H9 (cell line): ENCODE data around the gene RNF215. TPM values are rescaled to one million over a fixed set of nuclear protein-coding genes. Genes with fewer than 3 reads are reported as not detected.

ENCODE experiments used
- DNase-seq: peaks from one replicate; pipeline ENCODE4 v3.0.0-alpha.2; 2017
- H2AFZ ChIP-seq: one replicate; pipeline ENCODE4 v1.6.1; 2013; ENCODE audit warnings: mild to moderate bottlenecking, low read length, control low read depth, moderate library complexity
- H2AK5ac ChIP-seq: 2 replicates; pipeline ENCODE4 v1.6.1; 2013; ENCODE audit warnings: low read length, control low read depth, mixed read lengths; ENCODE audit not compliant: insufficient read length
- H2BK120ac ChIP-seq: one replicate; pipeline ENCODE4 v1.6.1; 2013; ENCODE audit warnings: low read depth, mild to moderate bottlenecking, low read length, control low read depth, inconsistent platforms; ENCODE audit not compliant: poor library complexity, severe bottlenecking
- H2BK12ac ChIP-seq: 2 replicates; pipeline ENCODE4 v1.6.1; 2013; ENCODE audit warnings: low read length, control low read depth, mixed read lengths, low read depth; ENCODE audit not compliant: insufficient read length
- H2BK15ac ChIP-seq: 2 replicates; pipeline ENCODE4 v1.6.1; 2013; ENCODE audit warnings: low read depth, low read length, control low read depth
- H2BK20ac ChIP-seq: one replicate; pipeline ENCODE4 v1.6.1; 2013; ENCODE audit warnings: low read depth, mild to moderate bottlenecking, low read length, control low read depth, inconsistent platforms; ENCODE audit not compliant: poor library complexity, severe bottlenecking
- H2BK5ac ChIP-seq: 2 replicates; pipeline ENCODE4 v1.6.1; 2013; ENCODE audit warnings: low read length, control low read depth, mixed read lengths; ENCODE audit not compliant: insufficient read length
- H3K14ac ChIP-seq: 2 replicates; pipeline ENCODE4 v1.6.1; 2013; ENCODE audit warnings: low read length, control low read depth; ENCODE audit not compliant: insufficient read depth
- H3K18ac ChIP-seq: 2 replicates; pipeline ENCODE4 v1.6.1; 2013; ENCODE audit warnings: low read depth, mild to moderate bottlenecking, mixed read lengths, low read length, control low read depth; ENCODE audit not compliant: insufficient read length
- H3K23ac ChIP-seq: 2 replicates; pipeline ENCODE4 v1.6.1; 2013; ENCODE audit warnings: low read length, control low read depth, mixed read lengths, low read depth; ENCODE audit not compliant: insufficient read length
- H3K23me2 ChIP-seq: 2 replicates; pipeline ENCODE4 v1.6.1; 2013; ENCODE audit warnings: low read depth, mild to moderate bottlenecking, mixed read lengths, low read length, control low read depth; ENCODE audit not compliant: insufficient read length, poor library complexity, severe bottlenecking
- H3K27ac ChIP-seq: 2 replicates; pipeline ENCODE4 v1.5.1; 2013; ENCODE audit warnings: low read length, control low read depth, mixed read lengths, low read depth; ENCODE audit not compliant: insufficient read length
- H3K27me3 ChIP-seq: 2 replicates; pipeline ENCODE4 v1.6.1; 2013; ENCODE audit warnings: low read length, control low read depth, inconsistent platforms; ENCODE audit not compliant: insufficient read depth
- H3K4ac ChIP-seq: 2 replicates; pipeline ENCODE4 v1.6.1; 2013; ENCODE audit warnings: low read depth, mild to moderate bottlenecking, control low read depth, inconsistent platforms, low read length, moderate library complexity
- H3K4me1 ChIP-seq: 2 replicates; pipeline ENCODE4 v1.6.1; 2013; ENCODE audit warnings: low read length, control low read depth, inconsistent platforms; ENCODE audit not compliant: insufficient read depth
- H3K4me2 ChIP-seq: 2 replicates; pipeline ENCODE4 v1.6.1; 2013; ENCODE audit warnings: low read length, control low read depth, mixed read lengths; ENCODE audit not compliant: insufficient read length, insufficient read depth
- H3K56ac ChIP-seq: 2 replicates; pipeline ENCODE4 v1.6.1; 2013; ENCODE audit warnings: low read depth, mild to moderate bottlenecking, mixed read lengths, low read length, control low read depth; ENCODE audit not compliant: insufficient read length
- H3K79me1 ChIP-seq: 2 replicates; pipeline ENCODE4 v1.6.1; 2013; ENCODE audit warnings: low read depth, mild to moderate bottlenecking, moderate library complexity, low read length, control low read depth, inconsistent platforms; ENCODE audit not compliant: insufficient read depth, poor library complexity, severe bottlenecking
- H3K79me2 ChIP-seq: 2 replicates; pipeline ENCODE4 v1.6.1; 2013; ENCODE audit warnings: low read length, control low read depth, inconsistent platforms; ENCODE audit not compliant: insufficient read depth
- H3K9ac ChIP-seq: 2 replicates; pipeline ENCODE4 v1.6.1; 2013; ENCODE audit warnings: low read length, control low read depth, mixed read lengths; ENCODE audit not compliant: insufficient read length; ENCODE audit errors: extremely low read depth
- H3K9me3 ChIP-seq: one replicate; pipeline ENCODE4 v1.6.1; 2013; ENCODE audit warnings: low read depth, low read length, inconsistent platforms; ENCODE audit not compliant: control insufficient read depth
- H3T11ph ChIP-seq: one replicate; pipeline ENCODE4 v1.6.1; 2013; ENCODE audit warnings: mild to moderate bottlenecking, low read length, control low read depth, inconsistent platforms
- H4K20me1 ChIP-seq: one replicate; pipeline ENCODE4 v1.6.1; 2013; ENCODE audit not compliant: control insufficient read depth, insufficient read length, insufficient read depth
- H4K5ac ChIP-seq: 2 replicates; pipeline ENCODE4 v1.6.1; 2013; ENCODE audit warnings: low read depth, mild to moderate bottlenecking, mixed read lengths, low read length, control low read depth; ENCODE audit not compliant: insufficient read length
- H4K8ac ChIP-seq: replicated peaks from 2 replicates; pipeline ENCODE4 v1.6.1; 2013; ENCODE audit warnings: low read length, control low read depth, mixed read lengths, low read depth; ENCODE audit not compliant: insufficient read length
- H4K91ac ChIP-seq: 2 replicates; pipeline ENCODE4 v1.6.1; 2013; ENCODE audit warnings: low read depth, mild to moderate bottlenecking, moderate library complexity, mixed read lengths, low read length, control low read depth; ENCODE audit not compliant: insufficient read length
- H3K27ac Mint-ChIP-seq, 3 experiments: 2 replicates in 2 of 3; 3 replicates in 1 of 3; pipeline ENCODE4 v1.8.0; 2020 to 2021; ENCODE audit warnings: mixed read lengths in 3 of 3, mild to moderate bottlenecking in 1 of 3, moderate library complexity in 1 of 3
- H3K27me3 Mint-ChIP-seq: 2 replicates; pipeline ENCODE4 v1.8.0; 2021; ENCODE audit warnings: low read depth, mild to moderate bottlenecking, moderate library complexity, mixed read lengths
- H3K36me3 Mint-ChIP-seq, 3 experiments: 2 replicates in 2 of 3; 3 replicates in 1 of 3; pipeline ENCODE4 v1.8.0; 2020 to 2021; ENCODE audit warnings: low read depth in 3 of 3, mixed read lengths in 3 of 3; ENCODE audit not compliant: insufficient read depth in 1 of 3
- H3K4me1 Mint-ChIP-seq, 2 experiments: 2 replicates each; pipeline ENCODE4 v1.8.0; 2020; ENCODE audit warnings: mixed read lengths in 2 of 2
- H3K4me3 Mint-ChIP-seq, 2 experiments: 2 replicates in 1 of 2; 3 replicates in 1 of 2; pipeline ENCODE4 v1.8.0; 2020 to 2021; ENCODE audit warnings: mild to moderate bottlenecking in 2 of 2, mixed read lengths in 2 of 2, moderate library complexity in 1 of 2
- H3K9me3 Mint-ChIP-seq, 2 experiments: 2 replicates in 1 of 2; 3 replicates in 1 of 2; pipeline ENCODE4 v1.8.0; 2020; ENCODE audit warnings: mild to moderate bottlenecking in 2 of 2, mixed read lengths in 2 of 2, moderate library complexity in 1 of 2
- CTCF ChIP-seq: fragments of 200-600 bp; sonication (generic); conservative IDR thresholded peaks from 3 replicates; pipeline ENCODE4 v1.8.0; 2021; ENCODE audit warnings: antibody characterized with exemption, mild to moderate bottlenecking
- WGBS: extraction: QIAGEN DNeasy Blood & Tissue Kit; methylation state at CpG from one replicate; pipeline ENCODE4 v1.1.7; 2013; ENCODE audit warnings: missing lambda C conversion rate, low lambda C conversion rate, mixed read lengths; ENCODE audit not compliant: insufficient read length; ENCODE audit errors: extremely low coverage; 5-methylcytosine and 5-hydroxymethylcytosine counted together
- total RNA-seq: library from RNA; stranded (reverse); gene quantifications from 2 replicates; pipeline ENCODE4 v1.2.1, GENCODE V29; 2021

RNF215 gene
- total RNA-seq, 1 experiment from 2014 or later, result 24.5 TPM

GRCh38 chr22:30361916-30362650 lies 25.1 kb downstream of the RNF215 start:
- Histone ChIP-seq H4K91ac (no peak overlapping the region), H2BK120ac (no peak overlapping the region), H4K5ac (no peak overlapping the region), H3K9ac (no peak overlapping the region), H3K79me2 (no peaks in the 10 kb centered on the region), H3K14ac (no peak overlapping the region), H2BK12ac (no peak overlapping the region), H4K20me1 (no peaks in the 10 kb centered on the region), H2AK5ac (no peak overlapping the region), H4K8ac (no peak overlapping the region), H3K9me3 (no peaks in the 10 kb centered on the region), H3K23ac (no peak overlapping the region), H3K4ac (no peak overlapping the region; the same call in 1 of the 2 replicates), H3K27ac (no peak overlapping the region), H3T11ph (no peak overlapping the region), H3K27me3 (no peaks in the 10 kb centered on the region), H2AFZ (no peak overlapping the region), H3K79me1 (no peaks in the 10 kb centered on the region), H2BK15ac (no peak overlapping the region), H3K4me2 (no peak overlapping the region), H3K23me2 (no peaks in the 10 kb centered on the region), H3K18ac (no peak overlapping the region), H2BK20ac (no peak overlapping the region), H2BK5ac (no peak overlapping the region), H3K56ac (no peak overlapping the region), H3K4me1 (peaks cover 4% of the 10 kb centered on the region)
- TF ChIP-seq CTCF, result no peak
- H3K36me3 Mint-ChIP-seq, result peaks cover 3 to 13% (median 7%) of the 10 kb centered on the region in 3 experiments; a peak in 4 of 7 replicates
- peak overlapping the region in 1 of 2 experiments; percentile 36; a peak in 3 of 5 replicates for H3K4me3 Mint-ChIP-seq
- H3K4me1 Mint-ChIP-seq, result peaks cover 20 to 21% of the 10 kb centered on the region in 2 experiments
- no peak for DNase-seq
- WGBS, result no CpG with 5 or more reads among the region's 10 CpGs
- H3K27ac Mint-ChIP-seq, result peak overlapping the region; percentile 55 to 87 (median 66); a peak in 6 of 7 replicates
- H3K9me3 Mint-ChIP-seq, result no peaks in the 10 kb centered on the region
- no peaks in the 10 kb centered on the region for H3K27me3 Mint-ChIP-seq
